Neuronal stem cell (in vitro differentiated cells): Measurements from ENCODE around the gene PRDM11.

Experiments
- DNase-seq: peaks from one replicate; pipeline ENCODE4 v3.0.0-alpha.2; 2013; ENCODE audit warnings: low spot score
- H2AFZ ChIP-seq: one replicate; pipeline ENCODE4 v1.6.1; 2013; ENCODE audit warnings: mild to moderate bottlenecking, low read length, inconsistent platforms
- H2AK5ac ChIP-seq: 2 replicates; pipeline ENCODE4 v1.6.1; 2013; ENCODE audit warnings: low read depth, mild to moderate bottlenecking, inconsistent platforms, low read length, moderate library complexity, mixed read lengths
- H2BK120ac ChIP-seq: 2 replicates; pipeline ENCODE4 v1.6.1; 2013; ENCODE audit warnings: low read depth, mild to moderate bottlenecking, inconsistent platforms, low read length, moderate library complexity, mixed read lengths
- H2BK12ac ChIP-seq: one replicate; pipeline ENCODE4 v1.6.1; 2013; ENCODE audit warnings: low read length, inconsistent platforms
- H2BK15ac ChIP-seq: 2 replicates; pipeline ENCODE4 v1.6.1; 2013; ENCODE audit warnings: mild to moderate bottlenecking, low read length, inconsistent platforms, mixed read lengths
- H2BK5ac ChIP-seq: one replicate; pipeline ENCODE4 v1.6.1; 2013; ENCODE audit warnings: inconsistent platforms, mild to moderate bottlenecking, low read length, moderate library complexity
- H3K14ac ChIP-seq: one replicate; pipeline ENCODE4 v1.6.1; 2013; ENCODE audit warnings: low read length, inconsistent platforms
- H3K18ac ChIP-seq: 2 replicates; pipeline ENCODE4 v1.6.1; 2013; ENCODE audit warnings: low read length, inconsistent platforms
- H3K23ac ChIP-seq: 2 replicates; pipeline ENCODE4 v1.6.1; 2013; ENCODE audit warnings: low read depth, mild to moderate bottlenecking, mixed read lengths, low read length, inconsistent platforms; ENCODE audit not compliant: poor library complexity
- H3K27ac ChIP-seq: replicated peaks from 3 replicates; pipeline ENCODE4 v1.5.1; 2013; ENCODE audit warnings: low read length, inconsistent platforms
- H3K27me3 ChIP-seq, 3 experiments: 2 replicates each; pipeline ENCODE4 v1.6.1; 2013; ENCODE audit warnings: low read length in 3 of 3, mild to moderate bottlenecking in 2 of 3, inconsistent platforms in 1 of 3, low read depth in 1 of 3, mixed read lengths in 1 of 3, moderate library complexity in 1 of 3; ENCODE audit not compliant: control insufficient read depth in 3 of 3, insufficient read depth in 3 of 3
- H3K36me3 ChIP-seq, 2 donors: replicated peaks in 1 of 2; 2 replicates each; pipeline ENCODE4 v1.6.1; 2013; ENCODE audit warnings: low read length in 2 of 2; ENCODE audit not compliant: control insufficient read depth in 2 of 2, insufficient read depth in 2 of 2
- H3K4ac ChIP-seq: 2 replicates; pipeline ENCODE4 v1.6.1; 2013; ENCODE audit warnings: inconsistent platforms, mild to moderate bottlenecking, low read length, moderate library complexity
- H3K4me1 ChIP-seq, 2 donors: 1 replicate in 1 of 2; 2 replicates in 1 of 2; pipeline ENCODE4 v1.6.1; 2013; ENCODE audit warnings: low read length in 2 of 2, low read depth in 1 of 2; ENCODE audit not compliant: control insufficient read depth in 2 of 2, insufficient read depth in 1 of 2
- H3K4me2 ChIP-seq: one replicate; pipeline ENCODE4 v1.6.1; 2013; ENCODE audit warnings: mild to moderate bottlenecking, low read length, inconsistent platforms; ENCODE audit not compliant: insufficient read depth, poor library complexity, severe bottlenecking
- H3K4me3 ChIP-seq, 2 donors: 2 replicates each; pipeline ENCODE4 v1.5.1; 2013; ENCODE audit warnings: low read length in 2 of 2, mild to moderate bottlenecking in 2 of 2, inconsistent platforms in 1 of 2, moderate library complexity in 1 of 2
- H3K79me1 ChIP-seq: one replicate; pipeline ENCODE4 v1.6.1; 2013; ENCODE audit warnings: low read depth, mild to moderate bottlenecking, inconsistent platforms, low read length, moderate library complexity
- H3K9ac ChIP-seq: one replicate; pipeline ENCODE4 v1.6.1; 2013; ENCODE audit warnings: mild to moderate bottlenecking, low read depth, low read length, inconsistent platforms; ENCODE audit not compliant: poor library complexity
- H3K9me3 ChIP-seq, 2 donors: replicated peaks in 1 of 2; 2 replicates each; pipeline versions ENCODE3 to v1.6.1; 2013; ENCODE audit warnings: low read length in 2 of 2, mild to moderate bottlenecking in 2 of 2, inconsistent platforms in 1 of 2, low read depth in 1 of 2, mixed read lengths in 1 of 2, moderate library complexity in 1 of 2; ENCODE audit not compliant: control insufficient read depth in 2 of 2, insufficient read depth in 1 of 2
- H4K8ac ChIP-seq: one replicate; pipeline ENCODE4 v1.6.1; 2013; ENCODE audit warnings: low read depth, mild to moderate bottlenecking, inconsistent platforms, low read length, moderate library complexity
- H4K91ac ChIP-seq: one replicate; pipeline ENCODE4 v1.6.1; 2013; ENCODE audit warnings: low read length, low read depth, mild to moderate bottlenecking, inconsistent platforms; ENCODE audit not compliant: poor library complexity
- WGBS, 2 donors: extraction: QIAGEN DNeasy Blood & Tissue Kit; methylation state at CpG; one replicate each; pipeline ENCODE4 v1.1.7; 2013; ENCODE audit warnings: missing lambda C conversion rate in 2 of 2, mixed read lengths in 1 of 2; ENCODE audit not compliant: insufficient read length in 2 of 2, insufficient replicate concordance in 1 of 2; ENCODE audit errors: extremely low coverage in 2 of 2; 5-methylcytosine and 5-hydroxymethylcytosine counted together

The PRDM11 gene

GRCh38 chr11:45258982-45259530 lies 112.6 kb downstream of the PRDM11 start:
- H2BK5ac ChIP-seq: no peak overlapping the region
- H4K8ac ChIP-seq: no peak overlapping the region
- no peak overlapping the region for H3K4ac ChIP-seq
- H3K27me3 ChIP-seq: peaks cover 0 to 32% (median 0%) of the 10 kb centered on the region in 3 experiments
- H3K23ac ChIP-seq: no peak overlapping the region
- H3K14ac ChIP-seq: no peak overlapping the region
- peaks cover 0 to 7% of the 10 kb centered on the region in 2 donors for H3K4me1 ChIP-seq
- no peak overlapping the region for H2BK15ac ChIP-seq
- H4K91ac ChIP-seq: no peak overlapping the region
- H3K9me3 ChIP-seq: peaks cover 0 to 2% of the 10 kb centered on the region in 2 donors
- no peak overlapping the region for H2BK120ac ChIP-seq
- no peak overlapping the region for H3K4me3 ChIP-seq
- H3K27ac ChIP-seq: no peak overlapping the region
- no peak overlapping the region for H2AFZ ChIP-seq
- WGBS, 2 donors: no CpG with 5 or more reads among the region's 4 CpGs
- H3K36me3 ChIP-seq: no peaks in the 10 kb centered on the region
- no peak overlapping the region for H3K18ac ChIP-seq
- H3K9ac ChIP-seq: no peak overlapping the region
- no peaks in the 10 kb centered on the region for H3K79me1 ChIP-seq
- H3K4me2 ChIP-seq: no peak overlapping the region
- DNase-seq: no peak
- H2AK5ac ChIP-seq: no peak overlapping the region
- H2BK12ac ChIP-seq: no peak overlapping the region

- DNase-seq: no peak
- Histone ChIP-seq H3K4me3 (no peak overlapping the region), H3K4ac (no peak overlapping the region), H3K4me2 (no peak overlapping the region), H3K36me3 (no peaks in the 10 kb centered on the region), H3K14ac (no peak overlapping the region), H3K27ac (no peak overlapping the region), H3K9ac (no peak overlapping the region), H2BK120ac (no peak overlapping the region), H3K18ac (no peak overlapping the region), H4K8ac (no peak overlapping the region), H3K79me1 (no peaks in the 10 kb centered on the region), H2BK12ac (no peak overlapping the region), H2AFZ (no peak overlapping the region), H3K4me1 (peaks cover 0 to 7% of the 10 kb centered on the region in 2 donors), H2BK5ac (no peak overlapping the region), H2AK5ac (no peak overlapping the region), H4K91ac (no peak overlapping the region), H2BK15ac (no peak overlapping the region), H3K27me3 (peaks cover 0 to 29% (median 0%) of the 10 kb centered on the region in 3 experiments), H3K9me3 (peaks cover 0 to 2% of the 10 kb centered on the region in 2 donors), H3K23ac (no peak overlapping the region)
- no CpG with 5 or more reads among the region's 3 CpGs for WGBS, 2 donors
These were observed 113.2 kb downstream of the PRDM11 start for GRCh38 chr11:45259592-45259991.

- Histone ChIP-seq H3K4ac (no peak overlapping the region), H3K9me3 (peaks cover 0 to 2% of the 10 kb centered on the region in 2 donors), H3K4me3 (no peak overlapping the region), H4K8ac (no peak overlapping the region), H2BK5ac (no peak overlapping the region), H2BK120ac (no peak overlapping the region), H2BK15ac (no peak overlapping the region), H3K23ac (no peak overlapping the region), H3K27ac (no peak overlapping the region), H2BK12ac (no peak overlapping the region), H2AFZ (no peak overlapping the region), H3K18ac (no peak overlapping the region), H3K79me1 (no peaks in the 10 kb centered on the region), H3K27me3 (peaks cover 0 to 28% (median 0%) of the 10 kb centered on the region in 3 experiments), H4K91ac (no peak overlapping the region), H2AK5ac (no peak overlapping the region), H3K9ac (no peak overlapping the region), H3K4me1 (peaks cover 0 to 7% of the 10 kb centered on the region in 2 donors), H3K14ac (no peak overlapping the region), H3K4me2 (no peak overlapping the region), H3K36me3 (no peaks in the 10 kb centered on the region)
- DNase-seq: no peak
These were observed 113.6 kb downstream of the PRDM11 start for GRCh38 chr11:45260071-45260470.

- H3K27me3 ChIP-seq: peaks cover 0 to 14% (median 0%) of the 10 kb centered on the region in 3 experiments
- no peaks in the 10 kb centered on the region for H3K36me3 ChIP-seq
- no peak overlapping the region for H3K14ac ChIP-seq
- no peak overlapping the region for H2BK12ac ChIP-seq
- H3K4ac ChIP-seq: no peak overlapping the region
- H2AFZ ChIP-seq: no peak overlapping the region
- H2AK5ac ChIP-seq: no peak overlapping the region
- peaks cover 0 to 2% of the 10 kb centered on the region in 2 donors for H3K9me3 ChIP-seq
- H2BK120ac ChIP-seq: no peak overlapping the region
- H3K4me1 ChIP-seq: peaks cover 0 to 16% of the 10 kb centered on the region in 2 donors
- no peak overlapping the region for H3K9ac ChIP-seq
- H4K91ac ChIP-seq: no peak overlapping the region
- no peak overlapping the region for H2BK5ac ChIP-seq
- H3K4me3 ChIP-seq: no peak overlapping the region
- no peaks in the 10 kb centered on the region for H3K79me1 ChIP-seq
- H4K8ac ChIP-seq: no peak overlapping the region
- no peak overlapping the region for H3K27ac ChIP-seq
- DNase-seq: no peak
- WGBS, 2 donors: no CpG with 5 or more reads among the region's 4 CpGs
- H3K18ac ChIP-seq: no peak overlapping the region
- no peak overlapping the region for H3K23ac ChIP-seq
- H3K4me2 ChIP-seq: no peak overlapping the region
- no peak overlapping the region for H2BK15ac ChIP-seq
These were observed 116.5 kb downstream of the PRDM11 start for GRCh38 chr11:45262900-45263299.
